Stomach (tissue), 9 donors: ENCODE measurements around the gene OR10AD1. TPM values are rescaled to one million over a fixed set of nuclear protein-coding genes. Genes with fewer than 3 reads are reported as not detected.

ENCODE experiments used
- DNase-seq, 2 donors: peaks; one replicate each; pipeline versions ENCODE4 v3.0.0 to v3.0.0-alpha.2; 2013 to 2019
- H3K27ac ChIP-seq, 5 donors: fragments of 200-600 bp in 4 of 5; sonication (generic) in 4 of 5; one replicate each; pipeline ENCODE4 v1.5.1; 2013 to 2019; ENCODE audit warnings: mild to moderate bottlenecking in 1 of 5, moderate library complexity in 1 of 5
- H3K27me3 ChIP-seq, 3 donors: fragments of 200-600 bp; sonication (generic); one replicate each; pipeline ENCODE4 v1.5.1; 2017 to 2019; ENCODE audit warnings: mixed run types in 1 of 3
- H3K36me3 ChIP-seq, 4 donors: fragments of 200-600 bp; sonication (generic); 1 replicate in 3 of 4; 2 replicates in 1 of 4; pipeline ENCODE4 v1.5.1; 2016 to 2019
- H3K4me1 ChIP-seq, 4 donors: fragments of 200-600 bp; sonication (generic); one replicate each; pipeline ENCODE4 v1.5.1; 2016 to 2019
- H3K4me3 ChIP-seq, 4 donors: fragments of 200-600 bp; sonication (generic) in 3 of 4; one replicate each; pipeline ENCODE4 v1.5.1; 2016 to 2019; ENCODE audit warnings: mild to moderate bottlenecking in 1 of 4
- H3K9me3 ChIP-seq, 4 donors: fragments of 200-600 bp; sonication (generic); one replicate each; pipeline ENCODE4 v1.5.1; 2016 to 2019
- CTCF ChIP-seq, 7 experiments: fragments of 450-650 bp in 4 of 7; fragments of 200-600 bp in 3 of 7; sonication (generic) in 3 of 7; IDR thresholded peaks; one replicate each; pipeline ENCODE4 v1.5.1; 2016 to 2019; ENCODE audit warnings: antibody characterized with exemption in 7 of 7, control low read depth in 2 of 7, mild to moderate bottlenecking in 1 of 7
- EP300 ChIP-seq: sonication (generic); formaldehyde crosslinking; IDR thresholded peaks from one replicate; pipeline ENCODE4 v1.6.1; 2017; ENCODE audit warnings: antibody characterized with exemption
- POLR2A ChIP-seq, 4 donors: fragments of 450-650 bp; IDR thresholded peaks; one replicate each; pipeline ENCODE4 v1.6.1; 2016; ENCODE audit warnings: antibody characterized with exemption in 4 of 4, control low read depth in 2 of 4, mild to moderate bottlenecking in 1 of 4, moderate library complexity in 1 of 4
- POLR2AphosphoS5 ChIP-seq, 3 donors: sonication (generic); formaldehyde crosslinking; IDR thresholded peaks; one replicate each; pipeline ENCODE4 v1.6.1; 2016; ENCODE audit warnings: antibody characterized with exemption in 3 of 3
- WGBS, 5 donors: extraction: QIAGEN DNeasy Blood & Tissue Kit in 3 of 5; methylation state at CpG; one replicate each; pipeline versions ENCODE4 v1.1.5 to v1.1.7; 2013 to 2018; 5-methylcytosine and 5-hydroxymethylcytosine counted together
- intact Hi-C: fragments of 100-400 bp; cut with DNase I; formaldehyde crosslinking; loops from one replicate; pipeline ENCODE4 v1.15.1; 2023; ENCODE audit warnings: low total_unique reads
- polyA plus RNA-seq, 3 donors: library from polyadenylated mRNA; stranded (reverse); fragments of 200-250 nt; gene quantifications; one replicate each; pipeline ENCODE4 v1.2.3, GENCODE V29; 2013
- total RNA-seq, 5 donors: library from RNA; depleted of rRNA; stranded (reverse); fragments of >200 nt; gene quantifications; one replicate each; pipeline versions ENCODE4 v1.1.0 to v1.2.3, GENCODE V29; 2014 to 2016
- donor health status: healthy with polysubstance abuse.
- donor health status: Bipolar disorder and iron deficiency.
- donor health status: healthy.

The OR10AD1 gene
- total and polyA plus RNA-seq, 8 donors, result not detected

DNA sequence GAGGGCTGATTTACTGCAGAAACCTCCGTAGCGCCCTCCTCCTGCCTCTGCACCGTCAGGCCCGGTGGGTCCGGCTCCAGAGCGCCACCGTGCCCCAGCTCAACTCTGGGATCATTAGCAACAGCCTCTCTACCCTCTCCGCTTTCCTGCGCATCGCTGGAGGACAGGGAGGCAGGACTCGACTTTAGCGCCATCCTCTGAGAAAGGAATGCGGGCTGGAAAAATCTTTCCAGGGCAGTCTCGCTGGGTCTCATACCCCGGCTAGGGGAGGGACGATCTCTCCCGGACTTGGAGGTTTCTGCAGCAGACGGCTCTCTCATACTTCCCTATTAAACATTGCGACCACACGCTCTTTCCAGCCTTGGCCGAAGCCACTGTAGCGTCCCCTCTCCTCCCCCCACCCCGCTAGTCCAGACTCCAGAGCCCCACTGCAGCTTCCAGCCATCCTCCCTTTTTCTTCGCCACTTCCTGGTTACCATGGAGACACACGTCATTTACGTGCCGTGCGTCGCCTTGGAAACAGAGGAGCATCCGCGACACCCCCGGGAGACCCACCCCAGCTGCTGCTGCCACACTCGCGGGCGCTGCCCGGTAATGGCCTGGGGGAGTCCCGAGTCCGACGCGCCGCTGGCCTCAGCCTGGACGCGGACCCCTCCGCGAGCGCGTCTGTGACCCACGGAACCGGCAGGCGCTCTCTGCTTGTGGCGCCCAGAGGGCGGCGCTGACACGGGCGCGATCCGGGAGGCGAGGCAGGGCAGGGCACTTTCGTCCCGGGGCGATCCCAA, 19.8 kb downstream of the OR10AD1 start, which contains the start of gene CCDC184:
Gene CCDC184 (plus strand): TSS at position 554 of the 785 bp plus-strand sequence. CDS start 479 bp downstream, outside the sequence.
- DNase-seq, result peak; percentile 48 to 92
- H3K27ac ChIP-seq, result peak within 1 kb of the TSS in 4 of 5 donors; percentile 38 to 65 (median 49)
- peak within 1 kb of the TSS; percentile 53 to 82 (median 62) for H3K4me3 ChIP-seq
- H3K36me3 ChIP-seq, result no peaks in the 10 kb centered on the region
- peaks cover 12 to 31% (median 24%) of the 10 kb centered on the region in 4 donors for H3K4me1 ChIP-seq
- intact Hi-C loops, result no loop called here
- H3K9me3 ChIP-seq, result no peaks in the 10 kb centered on the region
- H3K27me3 ChIP-seq, result peaks cover 0 to 79% (median 29%) of the 10 kb centered on the region in 3 donors
- no peak for TF ChIP-seq EP300
- no peak for TF ChIP-seq POLR2AphosphoS5 (IDR thresholded peaks at IDR 0.05)
- TF ChIP-seq POLR2A (IDR thresholded peaks at IDR 0.05), result no peak
- peak in 1 of 7 experiments; percentile 20 for TF ChIP-seq CTCF (IDR thresholded peaks at IDR 0.05)
- WGBS, 5 donors, result 0 to 3% (median 1%) methylated on average over 41 to 61 of the region's 61 CpGs

DNA sequence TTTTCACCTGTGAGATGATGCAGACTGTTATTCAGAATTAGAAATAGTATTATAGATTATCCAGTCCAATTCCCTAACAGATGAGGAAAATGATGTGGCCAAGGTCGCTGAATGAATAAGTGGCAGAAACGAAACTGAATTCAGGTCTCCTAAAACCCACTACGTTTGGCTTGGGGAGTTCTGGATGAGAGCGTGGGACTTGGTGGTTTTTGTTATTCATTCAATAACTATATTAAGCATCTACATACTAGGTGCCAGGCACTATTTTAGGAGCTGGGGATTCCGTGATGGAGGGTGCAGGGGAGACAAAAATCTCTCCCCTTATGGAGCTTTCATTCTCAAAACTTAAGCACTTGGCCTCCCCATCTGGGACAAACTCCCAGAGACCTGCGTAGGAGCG, 20.5 kb downstream of the OR10AD1 start:
- Histone ChIP-seq H3K27ac (peak overlapping the region in 3 of 5 donors; percentile 49 to 65 (median 49)), H3K9me3 (no peaks in the 10 kb centered on the region), H3K36me3 (no peaks in the 10 kb centered on the region), H3K4me1 (peaks cover 12 to 31% (median 24%) of the 10 kb centered on the region in 4 donors), H3K27me3 (peaks cover 0 to 86% (median 29%) of the 10 kb centered on the region in 3 donors), H3K4me3 (peak overlapping the region; percentile 53 to 82 (median 62))
- WGBS, 5 donors, result 7 to 14% (median 11%) methylated on average over 7 of the region's 7 CpGs
- intact Hi-C loops, result no loop called here
- TF ChIP-seq CTCF (IDR thresholded peaks at IDR 0.05) (no peak), POLR2A (IDR thresholded peaks at IDR 0.05) (no peak), EP300 (no peak), POLR2AphosphoS5 (IDR thresholded peaks at IDR 0.05) (no peak)
- no peak for DNase-seq

GRCh38 chr12:48180857-48181495, 22.1 kb downstream of the OR10AD1 start:
- 86 to 96% (median 90%) methylated on average over 2 of the region's 2 CpGs for WGBS, 5 donors
- Histone ChIP-seq H3K36me3 (no peaks in the 10 kb centered on the region), H3K27me3 (peaks cover 0 to 93% (median 29%) of the 10 kb centered on the region in 3 donors), H3K4me3 (no peak overlapping the region), H3K9me3 (no peaks in the 10 kb centered on the region), H3K4me1 (peaks cover 12 to 31% (median 24%) of the 10 kb centered on the region in 4 donors), H3K27ac (no peak overlapping the region)
- no peak for TF ChIP-seq POLR2AphosphoS5 (IDR thresholded peaks at IDR 0.05)
- TF ChIP-seq CTCF (IDR thresholded peaks at IDR 0.05), result no peak
- TF ChIP-seq EP300, result no peak
- DNase-seq, result no peak
- intact Hi-C loops, result no loop called here

- Histone ChIP-seq H3K27me3 (peaks cover 0 to 88% (median 29%) of the 10 kb centered on the region in 3 donors), H3K4me1 (peaks cover 12 to 31% (median 24%) of the 10 kb centered on the region in 4 donors), H3K27ac (no peak overlapping the region), H3K4me3 (no peak overlapping the region), H3K9me3 (no peaks in the 10 kb centered on the region), H3K36me3 (no peaks in the 10 kb centered on the region)
- no peak for TF ChIP-seq POLR2A (IDR thresholded peaks at IDR 0.05)
- intact Hi-C loops, result no loop called here
- WGBS, 5 donors, result 64 to 86% (median 75%) methylated on average over 1 of the region's 1 CpG
- DNase-seq, result no peak
Measured at GRCh38 chr12:48180424-48180823, 22.7 kb downstream of the OR10AD1 start.
